ENCODE measurements around the gene NUDT9. TPM values are rescaled to one million over a fixed set of nuclear protein-coding genes. Genes with fewer than 3 reads are reported as not detected.

The NUDT9 gene
- total RNA-seq, 1 experiment from 2014 or later, result 25.4 TPM

GRCh38 chr4:87387237-87387636, 35.1 kb upstream of the NUDT9 start:
- Mint-ChIP-seq H3K27ac (no peak overlapping the region), H3K27me3 (ENCODE audit: low read depth) (no peaks in the 10 kb centered on the region), H3K9me3 (peaks cover 31% of the 10 kb centered on the region), H3K4me3 (no peak overlapping the region), H3K4me1 (peaks cover 15% of the 10 kb centered on the region), H3K36me3 (peaks cover 32% of the 10 kb centered on the region)
- ChIA-PET POLR2A (interaction anchor here (0.6 kb wide), 1 partner anchor 781 kb away, joined by 4 read pairs; no protein-coding TSS in a partner anchor), CTCF (interaction anchor here (0.5 kb wide), 1 partner anchor 50 kb away, joined by 4 read pairs; no protein-coding TSS in a partner anchor)
- TF ChIP-seq EMX1 (CRISPR knock-in tag; IDR thresholded peaks at IDR 0.05) (no peak), ATF1 (CRISPR knock-in tag; IDR thresholded peaks at IDR 0.05) (no peak), ZNF317 (CRISPR knock-in tag; IDR thresholded peaks at IDR 0.05; ENCODE audit: borderline replicate concordance, low read depth) (no peak), JAZF1 (CRISPR knock-in tag; IDR thresholded peaks at IDR 0.05) (no peak), MAX (CRISPR knock-in tag; IDR thresholded peaks at IDR 0.05) (no peak), GRHL2 (CRISPR knock-in tag; IDR thresholded peaks at IDR 0.05; ENCODE audit: insufficient replicate concordance, severe bottlenecking) (no peak), IRF2 (CRISPR knock-in tag; IDR thresholded peaks at IDR 0.05; ENCODE audit: borderline replicate concordance, low read depth) (no peak), GABPB1 (CRISPR knock-in tag; IDR thresholded peaks at IDR 0.05) (no peak), ZNF232 (CRISPR knock-in tag; IDR thresholded peaks at IDR 0.05) (no peak), ZNF512 (CRISPR knock-in tag; IDR thresholded peaks at IDR 0.05; ENCODE audit: borderline replicate concordance) (no peak), E2F1 (CRISPR knock-in tag; IDR thresholded peaks at IDR 0.05) (no peak), MXD4 (CRISPR knock-in tag; IDR thresholded peaks at IDR 0.05; ENCODE audit: borderline replicate concordance) (no peak), TP53 (CRISPR knock-in tag; IDR thresholded peaks at IDR 0.05) (no peak), PREB (CRISPR knock-in tag; IDR thresholded peaks at IDR 0.05; ENCODE audit: borderline replicate concordance) (no peak), STAT6 (CRISPR knock-in tag; conservative IDR thresholded peaks at IDR 0.05; ENCODE audit: low read depth) (no peak), RORB (CRISPR knock-in tag; IDR thresholded peaks at IDR 0.05) (no peak), ETV6 (CRISPR knock-in tag; IDR thresholded peaks at IDR 0.05) (no peak), NFYB (CRISPR knock-in tag; conservative IDR thresholded peaks at IDR 0.05; ENCODE audit: low read depth) (no peak)
- DNase-seq (ENCODE audit: low spot score) (no peak), ATAC-seq (no peak)

GRCh38 chr4:87388901-87389300, 33.5 kb upstream of the NUDT9 start:
- Mint-ChIP-seq H3K4me3 (no peak overlapping the region), H3K27me3 (ENCODE audit: low read depth) (no peaks in the 10 kb centered on the region), H3K4me1 (peaks cover 15% of the 10 kb centered on the region), H3K36me3 (peaks cover 28% of the 10 kb centered on the region), H3K27ac (no peak overlapping the region), H3K9me3 (peaks cover 27% of the 10 kb centered on the region)
- ATAC-seq, result no peak
- POLR2A ChIA-PET, result no interaction called here
- no peak for TF ChIP-seq NR1H2 (CRISPR knock-in tag; IDR thresholded peaks at IDR 0.05)
- TF ChIP-seq HMGA2 (CRISPR knock-in tag; IDR thresholded peaks at IDR 0.05), result peak; percentile 49; the same call in 1 of the 2 replicates
- no peak for TF ChIP-seq NFE2L1 (CRISPR knock-in tag; IDR thresholded peaks at IDR 0.05)
- TF ChIP-seq USF1 (CRISPR knock-in tag; IDR thresholded peaks at IDR 0.05), result no peak
- TF ChIP-seq CREM (CRISPR knock-in tag; IDR thresholded peaks at IDR 0.05), result no peak
- no peak for TF ChIP-seq MYBL2 (CRISPR knock-in tag; IDR thresholded peaks at IDR 0.05)
- TF ChIP-seq RORB (CRISPR knock-in tag; IDR thresholded peaks at IDR 0.05), result no peak
- no peak for TF ChIP-seq TP53 (CRISPR knock-in tag; IDR thresholded peaks at IDR 0.05)
- no peak for DNase-seq (ENCODE audit: low spot score)
- CTCF ChIA-PET, result interaction anchor here (1.5 kb wide), 1 partner anchor 13 kb away, joined by 8 read pairs; no protein-coding TSS in a partner anchor

Measured in WTC11 (cell line).